ENCODE results near the gene YTHDC1.

DNA sequence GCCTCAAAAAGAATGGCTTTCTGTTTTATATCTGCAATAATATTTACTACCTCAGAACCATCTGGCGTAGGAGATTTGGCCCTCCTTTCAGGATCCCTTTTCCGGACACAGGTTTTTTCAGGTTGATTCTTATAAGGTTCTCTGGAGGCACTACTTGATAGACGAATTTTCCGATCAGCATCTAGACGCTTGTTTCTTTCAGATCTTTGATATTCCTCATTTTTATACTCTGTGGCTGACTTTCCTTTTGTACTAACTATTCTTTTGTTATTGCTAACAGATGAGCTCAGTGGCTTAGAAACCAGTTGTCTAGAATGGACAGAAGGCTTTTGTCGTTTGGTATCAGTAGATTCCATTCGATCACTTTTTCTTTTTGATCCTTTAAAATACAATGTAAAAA, 12.4 kb downstream of the YTHDC1 start:
- no peak for TF ChIP-seq POLR2A (IDR thresholded peaks at IDR 0.05)
- TF ChIP-seq, protein P1, sequence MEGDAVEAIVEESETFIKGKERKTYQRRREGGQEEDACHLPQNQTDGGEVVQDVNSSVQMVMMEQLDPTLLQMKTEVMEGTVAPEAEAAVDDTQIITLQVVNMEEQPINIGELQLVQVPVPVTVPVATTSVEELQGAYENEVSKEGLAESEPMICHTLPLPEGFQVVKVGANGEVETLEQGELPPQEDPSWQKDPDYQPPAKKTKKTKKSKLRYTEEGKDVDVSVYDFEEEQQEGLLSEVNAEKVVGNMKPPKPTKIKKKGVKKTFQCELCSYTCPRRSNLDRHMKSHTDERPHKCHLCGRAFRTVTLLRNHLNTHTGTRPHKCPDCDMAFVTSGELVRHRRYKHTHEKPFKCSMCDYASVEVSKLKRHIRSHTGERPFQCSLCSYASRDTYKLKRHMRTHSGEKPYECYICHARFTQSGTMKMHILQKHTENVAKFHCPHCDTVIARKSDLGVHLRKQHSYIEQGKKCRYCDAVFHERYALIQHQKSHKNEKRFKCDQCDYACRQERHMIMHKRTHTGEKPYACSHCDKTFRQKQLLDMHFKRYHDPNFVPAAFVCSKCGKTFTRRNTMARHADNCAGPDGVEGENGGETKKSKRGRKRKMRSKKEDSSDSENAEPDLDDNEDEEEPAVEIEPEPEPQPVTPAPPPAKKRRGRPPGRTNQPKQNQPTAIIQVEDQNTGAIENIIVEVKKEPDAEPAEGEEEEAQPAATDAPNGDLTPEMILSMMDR (IDR thresholded peaks at IDR 0.05): no peak
